Measurements from ENCODE around the gene MARCHF10. TPM values are rescaled to one million over a fixed set of nuclear protein-coding genes. Genes with fewer than 3 reads are reported as not detected.

MARCHF10 gene
- total RNA-seq, 3 donors from 2014 or later: under 0.01 to 0.16 TPM; not detected in 1

DNA sequence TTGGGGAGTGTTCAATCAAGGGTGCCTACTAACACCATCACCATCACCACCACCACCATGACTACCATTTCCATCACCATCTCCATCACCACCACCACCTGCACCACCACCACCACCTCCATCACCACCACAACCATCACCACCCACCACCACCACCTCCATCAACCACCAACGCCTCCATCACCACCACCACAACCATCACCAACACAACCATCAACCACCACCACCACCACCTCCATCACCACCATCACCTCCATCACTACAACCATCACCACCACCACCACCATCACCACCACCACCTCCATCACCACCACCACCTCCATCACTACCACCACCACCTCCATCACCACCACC, 15.7 kb downstream of the MARCHF10 start:
- no peak for TF ChIP-seq POLR2A (IDR thresholded peaks at IDR 0.05)
- TF ChIP-seq CTCF (IDR thresholded peaks at IDR 0.05): no peak
- no peak for TF ChIP-seq POLR2AphosphoS5 (IDR thresholded peaks at IDR 0.05)
- Histone ChIP-seq H3K27ac (no peak overlapping the region), H3K4me1 (no peaks in the 10 kb centered on the region), H3K27me3 (no peaks in the 10 kb centered on the region), H3K4me3 (no peak overlapping the region), H3K9me3 (no peaks in the 10 kb centered on the region), H3K36me3 (no peaks in the 10 kb centered on the region)
- intact Hi-C loops (cut with DNase I; ENCODE audit: low total_unique reads): no loop called here
- DNase-seq (ENCODE audit: low spot score in 2 of 2): no peak

DNA sequence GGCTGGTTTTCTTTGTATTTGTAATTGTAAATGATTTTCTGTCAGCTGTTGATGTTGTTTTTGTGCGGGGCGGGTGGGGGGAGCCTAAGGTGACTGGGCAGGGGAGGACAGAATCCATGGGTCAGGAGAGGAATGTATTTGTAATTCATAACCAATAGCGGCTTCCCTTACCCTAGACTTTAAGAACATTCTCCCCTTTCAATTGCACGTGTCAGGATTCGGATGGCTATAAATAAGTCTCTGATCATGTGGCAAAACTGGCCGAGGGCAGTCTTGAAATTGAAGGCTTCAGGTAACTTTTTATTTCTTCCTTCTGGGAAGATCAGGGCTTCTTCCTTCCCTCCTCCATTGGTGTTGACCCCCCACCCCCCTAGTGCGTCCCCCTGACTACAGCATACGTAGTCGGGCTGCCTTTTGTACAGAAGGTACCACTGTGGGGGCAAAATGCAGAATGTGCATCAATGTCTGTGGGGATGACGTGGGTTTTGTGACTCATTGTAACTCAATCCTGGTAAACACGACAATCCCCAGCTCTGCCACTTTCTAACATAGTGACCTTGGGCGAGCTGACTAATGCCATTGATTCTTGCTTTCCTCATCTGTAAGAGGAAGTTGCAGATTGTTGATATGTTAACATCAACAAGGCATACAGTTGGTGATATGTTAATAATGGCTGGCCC, 16.2 kb downstream of the MARCHF10 start:
- H3K27me3 ChIP-seq: no peaks in the 10 kb centered on the region

GRCh38 chr17:62791235-62791734, 16.8 kb downstream of the MARCHF10 start:
- DNase-seq (ENCODE audit: low spot score in 2 of 2): no peak
- no peaks in the 10 kb centered on the region for H3K9me3 ChIP-seq
- H3K4me1 ChIP-seq: no peaks in the 10 kb centered on the region
- TF ChIP-seq CTCF (IDR thresholded peaks at IDR 0.05): no peak
- no peak overlapping the region for H3K4me3 ChIP-seq
- intact Hi-C loops (cut with DNase I; ENCODE audit: low total_unique reads): no loop called here
- no peaks in the 10 kb centered on the region for H3K27me3 ChIP-seq
- H3K27ac ChIP-seq: no peak overlapping the region
- H3K36me3 ChIP-seq: no peaks in the 10 kb centered on the region

More for the DNA sequence above, 16.2 kb downstream of the MARCHF10 start:
- Histone ChIP-seq H3K9me3 (no peaks in the 10 kb centered on the region), H3K27ac (no peak overlapping the region), H3K36me3 (no peaks in the 10 kb centered on the region), H3K4me3 (no peak overlapping the region), H3K4me1 (no peaks in the 10 kb centered on the region)
- intact Hi-C loops (cut with DNase I; ENCODE audit: low total_unique reads): no loop called here
- no peak for DNase-seq (ENCODE audit: low spot score in 2 of 2)
- TF ChIP-seq CTCF (IDR thresholded peaks at IDR 0.05) (no peak), POLR2A (IDR thresholded peaks at IDR 0.05) (no peak), POLR2AphosphoS5 (IDR thresholded peaks at IDR 0.05) (no peak)

GRCh38 chr17:62790564-62790986, 17.5 kb downstream of the MARCHF10 start:
- Histone ChIP-seq H3K36me3 (no peaks in the 10 kb centered on the region), H3K27me3 (no peaks in the 10 kb centered on the region), H3K4me1 (no peaks in the 10 kb centered on the region), H3K27ac (no peak overlapping the region), H3K9me3 (no peaks in the 10 kb centered on the region), H3K4me3 (no peak overlapping the region)
- intact Hi-C loops (cut with DNase I; ENCODE audit: low total_unique reads): no loop called here
- no peak for TF ChIP-seq CTCF (IDR thresholded peaks at IDR 0.05)
- TF ChIP-seq POLR2AphosphoS5 (IDR thresholded peaks at IDR 0.05): no peak
- no peak for TF ChIP-seq POLR2A (IDR thresholded peaks at IDR 0.05)
- no peak for DNase-seq (ENCODE audit: low spot score in 2 of 2)

DNA sequence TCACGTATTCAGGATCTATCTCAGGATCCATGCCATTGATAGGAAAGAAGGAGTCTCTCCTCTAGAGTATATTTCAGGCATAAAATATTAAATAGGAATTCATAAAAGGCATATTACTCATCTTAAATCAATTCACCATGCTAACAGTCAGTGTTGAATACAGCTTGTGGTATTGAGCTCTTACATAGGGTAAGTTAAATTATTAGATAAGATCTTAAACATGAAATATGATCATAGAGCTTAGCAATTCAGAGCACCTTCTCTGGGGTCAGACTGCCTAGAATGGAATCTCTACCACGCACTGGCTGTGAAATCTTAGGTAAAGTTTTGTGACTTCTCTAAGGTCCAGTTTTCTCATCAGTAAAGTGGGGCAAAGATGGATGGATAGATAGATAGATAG, 20.7 kb downstream of the MARCHF10 start:
- intact Hi-C loops (cut with DNase I; ENCODE audit: low total_unique reads): no loop called here
- Histone ChIP-seq H3K36me3 (no peaks in the 10 kb centered on the region), H3K27ac (no peak overlapping the region), H3K4me1 (no peaks in the 10 kb centered on the region), H3K9me3 (peaks cover 0 to 5% of the 10 kb centered on the region in 2 donors), H3K27me3 (no peaks in the 10 kb centered on the region), H3K4me3 (no peak overlapping the region)
- TF ChIP-seq POLR2AphosphoS5 (IDR thresholded peaks at IDR 0.05) (no peak), CTCF (IDR thresholded peaks at IDR 0.05) (no peak), POLR2A (IDR thresholded peaks at IDR 0.05) (no peak)
- no peak for DNase-seq (ENCODE audit: low spot score in 2 of 2)

Measured in breast epithelium (tissue), 4 donors.